Ascending aorta (tissue), 2 donors: ENCODE measurements around the gene FIG4. TPM values are rescaled to one million over a fixed set of nuclear protein-coding genes. Genes with fewer than 3 reads are reported as not detected.

ENCODE experiments used
- DNase-seq, 2 donors: peaks; one replicate each; pipeline ENCODE4 v3.0.0-alpha.2; 2019; ENCODE audit warnings: low spot score in 2 of 2
- H3K27ac ChIP-seq, 2 donors: fragments of 200-600 bp; sonication (generic); one replicate each; pipeline ENCODE4 v1.5.1; 2016 to 2017; ENCODE audit warnings: mild to moderate bottlenecking in 1 of 2
- H3K27me3 ChIP-seq: fragments of 200-600 bp; sonication (generic); one replicate; pipeline ENCODE4 v1.5.1; 2017
- H3K36me3 ChIP-seq, 2 donors: fragments of 200-600 bp; sonication (generic); one replicate each; pipeline ENCODE4 v1.5.1; 2016
- H3K4me1 ChIP-seq, 2 donors: fragments of 200-600 bp; sonication (generic); one replicate each; pipeline ENCODE4 v1.5.1; 2016 to 2017; ENCODE audit warnings: mild to moderate bottlenecking in 1 of 2
- H3K4me3 ChIP-seq, 2 donors: fragments of 200-600 bp; sonication (generic); one replicate each; pipeline ENCODE4 v1.5.1; 2016 to 2017; ENCODE audit warnings: mild to moderate bottlenecking in 1 of 2
- H3K9me3 ChIP-seq, 2 donors: fragments of 200-600 bp; sonication (generic); one replicate each; pipeline ENCODE4 v1.5.1; 2016
- CTCF ChIP-seq, 3 experiments: fragments of 200-600 bp in 2 of 3; fragments of 450-650 bp in 1 of 3; sonication (generic) in 2 of 3; IDR thresholded peaks; one replicate each; pipeline ENCODE4 v1.5.1; 2016 to 2019; ENCODE audit warnings: antibody characterized with exemption in 3 of 3, mild to moderate bottlenecking in 1 of 3, moderate library complexity in 1 of 3
- intact Hi-C: fragments of 100-400 bp; cut with DNase I; formaldehyde crosslinking; loops from one replicate; pipeline ENCODE4 v1.15.1; 2023
- total RNA-seq: library from RNA; depleted of rRNA; stranded (reverse); fragments of >200 nt; gene quantifications from one replicate; pipeline ENCODE4 v1.1.0, GENCODE V29; 2016

FIG4 gene
- total RNA-seq, 1 donor from 2014 or later, result 27.9 TPM

- H3K4me1 ChIP-seq, result no peaks in the 10 kb centered on the region
- no peaks in the 10 kb centered on the region for H3K36me3 ChIP-seq
- H3K27me3 ChIP-seq, result no peaks in the 10 kb centered on the region
- TF ChIP-seq CTCF (IDR thresholded peaks at IDR 0.05), result no peak
- no peaks in the 10 kb centered on the region for H3K9me3 ChIP-seq
- intact Hi-C loops, result loop anchor here (10.0 kb wide), 3 partner anchors 719 to 1621 kb away; partner anchors contain the start of genes AMD1, DDO and OSTM1
- DNase-seq, result no peak
- H3K4me3 ChIP-seq, result no peak overlapping the region
- no peak overlapping the region for H3K27ac ChIP-seq
Measured at GRCh38 chr6:109695468-109695867, 4.4 kb downstream of the FIG4 start.

GRCh38 chr6:109696355-109696754 is 5.3 kb downstream of the FIG4 start:
- Histone ChIP-seq H3K27me3 (no peaks in the 10 kb centered on the region), H3K4me3 (no peak overlapping the region), H3K27ac (peak overlapping the region in 1 of 2 donors; percentile 49), H3K9me3 (no peaks in the 10 kb centered on the region), H3K36me3 (no peaks in the 10 kb centered on the region), H3K4me1 (no peaks in the 10 kb centered on the region)
- DNase-seq, result no peak
- TF ChIP-seq CTCF (IDR thresholded peaks at IDR 0.05), result no peak
- intact Hi-C loops, result loop anchor here (10.0 kb wide), 3 partner anchors 718 to 1622 kb away; partner anchors contain the start of genes AMD1, DDO and OSTM1

GRCh38 chr6:109701221-109701620 is 10.1 kb downstream of the FIG4 start:
- H3K4me3 ChIP-seq, result no peak overlapping the region
- H3K27ac ChIP-seq, result no peak overlapping the region
- H3K27me3 ChIP-seq, result no peaks in the 10 kb centered on the region
- intact Hi-C loops, result no loop called here
- H3K9me3 ChIP-seq, result no peaks in the 10 kb centered on the region
- no peaks in the 10 kb centered on the region for H3K36me3 ChIP-seq
- no peaks in the 10 kb centered on the region for H3K4me1 ChIP-seq
- DNase-seq, result no peak
- no peak for TF ChIP-seq CTCF (IDR thresholded peaks at IDR 0.05)

GRCh38 chr6:109701774-109702173 is 10.7 kb downstream of the FIG4 start:
- Histone ChIP-seq H3K27me3 (no peaks in the 10 kb centered on the region), H3K9me3 (no peaks in the 10 kb centered on the region), H3K4me1 (no peaks in the 10 kb centered on the region), H3K27ac (no peak overlapping the region), H3K36me3 (no peaks in the 10 kb centered on the region), H3K4me3 (no peak overlapping the region)
- intact Hi-C loops, result no loop called here
- no peak for TF ChIP-seq CTCF (IDR thresholded peaks at IDR 0.05)
- DNase-seq, result no peak

- intact Hi-C loops, result no loop called here
Measured at GRCh38 chr6:109702791-109703190, 11.7 kb downstream of the FIG4 start.

More at GRCh38 chr6:109702791-109703190, 11.7 kb downstream of the FIG4 start:
- H3K4me3 ChIP-seq, result no peak overlapping the region
- no peaks in the 10 kb centered on the region for H3K4me1 ChIP-seq
- H3K27me3 ChIP-seq, result no peaks in the 10 kb centered on the region
- no peak for DNase-seq
- TF ChIP-seq CTCF (IDR thresholded peaks at IDR 0.05), result no peak
- no peaks in the 10 kb centered on the region for H3K9me3 ChIP-seq
- H3K36me3 ChIP-seq, result no peaks in the 10 kb centered on the region
- H3K27ac ChIP-seq, result no peak overlapping the region
